GM12873 (cell line): Measurements from ENCODE around the gene ZBTB2.

ENCODE experiments used
- TF ChIP-seq, protein P1 (sequence below): IDR thresholded peaks from 2 replicates; pipeline ENCODE4 v1.5.1; 2012; ENCODE audit warnings: low read depth, mild to moderate bottlenecking, moderate library complexity, low read length, control low read depth; ENCODE audit not compliant: insufficient read depth; ENCODE audit errors: missing control alignments

Gene ZBTB2

DNA sequence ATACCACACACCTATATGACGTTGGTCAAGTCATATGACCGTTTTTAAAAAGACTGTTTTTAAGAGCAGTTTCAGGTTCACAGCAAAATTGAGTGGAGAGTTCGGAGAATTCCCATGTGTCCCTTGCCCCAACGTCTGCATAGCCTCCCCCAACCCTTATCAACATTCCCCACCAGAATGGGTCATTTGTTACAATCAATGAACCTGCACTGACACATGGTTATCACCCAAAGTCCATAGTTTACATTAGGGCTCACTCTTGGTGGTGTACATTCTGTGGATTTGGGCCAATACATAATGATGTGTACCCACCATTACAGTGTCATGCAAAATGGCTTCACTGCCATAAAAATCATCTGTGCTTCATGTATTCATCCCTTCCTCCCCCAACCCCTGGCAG is 52.0 kb downstream of the ZBTB2 start:
- TF ChIP-seq, protein P1, sequence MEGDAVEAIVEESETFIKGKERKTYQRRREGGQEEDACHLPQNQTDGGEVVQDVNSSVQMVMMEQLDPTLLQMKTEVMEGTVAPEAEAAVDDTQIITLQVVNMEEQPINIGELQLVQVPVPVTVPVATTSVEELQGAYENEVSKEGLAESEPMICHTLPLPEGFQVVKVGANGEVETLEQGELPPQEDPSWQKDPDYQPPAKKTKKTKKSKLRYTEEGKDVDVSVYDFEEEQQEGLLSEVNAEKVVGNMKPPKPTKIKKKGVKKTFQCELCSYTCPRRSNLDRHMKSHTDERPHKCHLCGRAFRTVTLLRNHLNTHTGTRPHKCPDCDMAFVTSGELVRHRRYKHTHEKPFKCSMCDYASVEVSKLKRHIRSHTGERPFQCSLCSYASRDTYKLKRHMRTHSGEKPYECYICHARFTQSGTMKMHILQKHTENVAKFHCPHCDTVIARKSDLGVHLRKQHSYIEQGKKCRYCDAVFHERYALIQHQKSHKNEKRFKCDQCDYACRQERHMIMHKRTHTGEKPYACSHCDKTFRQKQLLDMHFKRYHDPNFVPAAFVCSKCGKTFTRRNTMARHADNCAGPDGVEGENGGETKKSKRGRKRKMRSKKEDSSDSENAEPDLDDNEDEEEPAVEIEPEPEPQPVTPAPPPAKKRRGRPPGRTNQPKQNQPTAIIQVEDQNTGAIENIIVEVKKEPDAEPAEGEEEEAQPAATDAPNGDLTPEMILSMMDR = no peak

DNA sequence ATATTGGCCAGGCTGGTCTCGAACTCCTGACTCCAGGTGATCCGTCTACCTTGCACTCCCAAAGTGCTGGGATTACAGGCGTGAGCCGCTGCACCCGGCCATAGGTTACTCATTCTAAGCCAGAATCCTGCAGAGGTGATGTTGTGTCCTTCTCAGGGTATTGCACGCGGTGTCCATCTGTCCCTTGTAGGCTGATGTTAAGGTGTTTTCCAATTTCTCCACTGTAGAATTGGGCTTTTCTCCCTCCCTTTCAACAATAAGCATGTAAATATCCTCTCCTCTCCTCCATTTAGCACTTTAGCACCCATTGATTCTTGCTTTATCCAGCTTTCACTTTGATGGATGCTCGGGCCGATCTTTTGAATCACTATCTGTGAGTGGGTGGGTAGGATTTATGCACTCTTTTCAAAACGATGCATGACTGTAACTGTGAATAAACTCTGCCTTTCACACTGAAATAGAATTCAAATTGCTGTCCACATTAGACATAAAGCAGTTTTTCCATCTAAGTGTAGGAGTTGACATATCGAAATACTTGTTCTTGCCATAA is 52.6 kb downstream of the ZBTB2 start:
- TF ChIP-seq, protein P1 = no peak

DNA sequence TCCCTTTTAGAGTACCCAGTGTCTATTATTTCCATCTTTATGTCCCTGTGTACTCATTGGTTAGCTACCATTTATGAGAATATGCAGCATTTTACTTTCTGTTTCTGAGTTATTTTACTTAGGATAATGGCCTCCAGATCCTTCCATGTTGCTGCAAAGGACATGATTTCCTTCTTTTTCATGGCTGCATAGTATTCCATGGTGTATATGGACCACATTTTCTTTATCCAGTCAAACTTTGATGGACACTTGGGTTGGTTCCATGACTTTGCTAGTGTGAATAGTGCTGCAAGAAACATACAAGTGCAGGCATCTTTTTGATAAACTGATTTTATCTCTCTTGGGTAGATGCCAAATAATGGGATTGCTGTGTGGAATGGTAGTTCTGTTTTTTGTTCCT is 55.4 kb downstream of the ZBTB2 start:
- TF ChIP-seq, protein P1 = no peak

DNA sequence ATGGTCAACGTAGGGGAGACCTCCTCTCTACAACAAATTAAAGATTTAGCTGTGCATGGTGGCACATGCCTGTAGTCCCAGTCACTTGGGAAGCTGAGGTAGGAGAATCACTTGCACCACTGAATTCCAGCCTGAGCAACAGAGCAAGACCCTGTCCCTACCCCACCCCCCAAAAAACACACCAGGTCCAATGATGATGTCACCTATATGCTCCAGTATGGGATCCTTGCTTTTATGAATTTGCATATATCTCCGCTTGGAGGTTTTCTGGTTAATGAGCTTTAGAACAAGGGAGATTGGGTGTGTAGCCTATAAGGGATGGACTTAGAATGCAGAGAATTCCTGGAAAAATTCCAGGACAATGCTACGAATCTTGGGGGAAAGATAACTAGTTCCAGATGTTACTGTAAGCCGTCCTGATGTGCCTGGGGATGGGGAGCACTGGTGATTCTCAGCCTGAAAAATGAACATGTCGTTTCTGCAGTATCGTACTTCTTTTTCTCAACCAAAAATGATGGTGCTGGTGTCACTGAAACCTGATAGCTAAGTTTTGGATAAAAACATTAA is 61.1 kb downstream of the ZBTB2 start:
- TF ChIP-seq, protein P1 = no peak

DNA sequence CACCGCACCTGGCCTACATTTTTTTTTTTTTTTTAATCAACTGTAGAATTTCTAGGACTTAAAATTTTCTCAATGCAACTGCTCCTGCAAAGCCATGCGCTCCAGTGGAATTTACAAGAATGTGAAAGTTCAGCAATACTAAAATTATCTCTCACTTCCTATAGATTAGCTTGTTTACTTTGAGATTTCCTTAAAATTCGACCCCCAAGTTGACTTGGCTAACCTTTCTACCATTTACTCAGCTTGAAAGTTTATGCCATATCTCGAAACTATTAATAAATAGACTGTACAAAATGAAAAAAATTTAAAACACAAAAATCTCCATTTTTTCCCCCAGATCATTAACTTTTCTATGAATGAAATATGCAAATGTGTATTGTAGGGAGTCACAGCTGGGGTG is 64.3 kb downstream of the ZBTB2 start:
- TF ChIP-seq, protein P1 = no peak

DNA sequence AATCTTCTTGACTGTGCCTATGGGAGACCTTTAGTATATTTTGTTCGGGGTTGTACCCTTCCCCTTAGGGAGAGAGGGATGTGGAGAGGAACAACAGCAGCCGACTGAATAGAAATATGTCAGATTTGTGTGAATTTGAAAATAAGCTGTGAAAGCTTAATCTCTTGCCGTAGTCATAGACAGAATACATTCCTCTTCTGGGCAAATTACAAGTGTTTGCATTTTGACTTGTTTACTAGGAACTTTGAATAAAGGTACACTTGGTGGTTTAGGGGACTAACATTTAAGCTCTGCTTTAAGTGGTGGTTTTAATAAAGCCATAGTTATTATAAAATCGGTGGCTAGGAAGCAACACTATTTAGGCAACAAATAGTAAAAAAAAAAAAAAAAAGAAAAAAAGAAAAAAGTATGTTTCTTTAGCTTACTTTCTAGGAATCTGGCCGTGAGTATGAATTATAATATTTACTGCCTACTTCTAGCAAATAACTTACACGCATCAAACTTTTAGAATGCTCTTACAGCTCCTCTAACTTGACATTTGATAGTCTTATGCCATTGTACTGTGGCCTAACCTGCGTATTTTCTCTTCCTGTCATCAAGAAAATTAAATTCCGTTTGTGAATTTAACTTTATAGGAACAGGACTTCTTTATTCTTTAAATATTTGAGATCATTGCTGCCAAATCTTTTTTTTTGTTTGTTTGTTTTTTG is 65.1 kb downstream of the ZBTB2 start:
- TF ChIP-seq, protein P1 = no peak
